ENCODE data around the gene WNT8B.
A peak's percentile ranks its signal among the peaks of the same experiment; 100 is the strongest.

WNT8B gene

GRCh38 chr10:100468322-100468721 is 5.5 kb downstream of the WNT8B start:
- no peaks in the 10 kb centered on the region for H3K4me1 ChIP-seq (ENCODE audit: control insufficient read depth, low read depth, low read length)
- H3K27me3 ChIP-seq (ENCODE audit: control insufficient read depth, insufficient read depth, low read length) = peaks cover 66% of the 10 kb centered on the region
- no peak overlapping the region for H3K4me3 ChIP-seq (ENCODE audit: low read length)
- no peaks in the 10 kb centered on the region for H3K36me3 ChIP-seq (ENCODE audit: control insufficient read depth, low read depth, low read length)
- H3K9me3 ChIP-seq (ENCODE audit: control insufficient read depth, low read depth, low read length) = no peaks in the 10 kb centered on the region
- H3K27ac ChIP-seq (ENCODE audit: low read length) = no peak overlapping the region
- H3K9ac ChIP-seq (ENCODE audit: low read length) = no peak overlapping the region

- Histone ChIP-seq H3K27me3 (ENCODE audit: control insufficient read depth, insufficient read depth, low read length) (peaks cover 67% of the 10 kb centered on the region), H3K4me3 (ENCODE audit: low read length) (no peak overlapping the region), H3K27ac (ENCODE audit: low read length) (no peak overlapping the region), H3K9me3 (ENCODE audit: control insufficient read depth, low read depth, low read length) (no peaks in the 10 kb centered on the region), H3K36me3 (ENCODE audit: control insufficient read depth, low read depth, low read length) (no peaks in the 10 kb centered on the region), H3K4me1 (ENCODE audit: control insufficient read depth, low read depth, low read length) (no peaks in the 10 kb centered on the region), H3K9ac (ENCODE audit: low read length) (no peak overlapping the region)
Observed at GRCh38 chr10:100468978-100469377, 6.2 kb downstream of the WNT8B start.

- no peak overlapping the region for H3K27ac ChIP-seq (ENCODE audit: low read length)
- no peak overlapping the region for H3K4me3 ChIP-seq (ENCODE audit: low read length)
- peaks cover 63% of the 10 kb centered on the region for H3K27me3 ChIP-seq (ENCODE audit: control insufficient read depth, insufficient read depth, low read length)
- no peaks in the 10 kb centered on the region for H3K9me3 ChIP-seq (ENCODE audit: control insufficient read depth, low read depth, low read length)
- H3K9ac ChIP-seq (ENCODE audit: low read length) = no peak overlapping the region
- no peaks in the 10 kb centered on the region for H3K36me3 ChIP-seq (ENCODE audit: control insufficient read depth, low read depth, low read length)
- H3K4me1 ChIP-seq (ENCODE audit: control insufficient read depth, low read depth, low read length) = no peaks in the 10 kb centered on the region
Observed at GRCh38 chr10:100469756-100470155, 6.9 kb downstream of the WNT8B start.

GRCh38 chr10:100470367-100470766 is 7.6 kb downstream of the WNT8B start:
- Histone ChIP-seq H3K27ac (ENCODE audit: low read length) (no peak overlapping the region), H3K4me3 (ENCODE audit: low read length) (no peak overlapping the region), H3K27me3 (ENCODE audit: control insufficient read depth, insufficient read depth, low read length) (peaks cover 58% of the 10 kb centered on the region), H3K4me1 (ENCODE audit: control insufficient read depth, low read depth, low read length) (no peaks in the 10 kb centered on the region), H3K36me3 (ENCODE audit: control insufficient read depth, low read depth, low read length) (no peaks in the 10 kb centered on the region), H3K9ac (ENCODE audit: low read length) (no peak overlapping the region), H3K9me3 (ENCODE audit: control insufficient read depth, low read depth, low read length) (no peaks in the 10 kb centered on the region)

GRCh38 chr10:100477970-100478369 is 15.2 kb downstream of the WNT8B start:
- Histone ChIP-seq H3K4me1 (ENCODE audit: control insufficient read depth, low read depth, low read length) (peaks cover 3% of the 10 kb centered on the region), H3K27me3 (ENCODE audit: control insufficient read depth, insufficient read depth, low read length) (peaks cover 69% of the 10 kb centered on the region), H3K27ac (ENCODE audit: low read length) (no peak overlapping the region), H3K4me3 (ENCODE audit: low read length) (no peak overlapping the region), H3K36me3 (ENCODE audit: control insufficient read depth, low read depth, low read length) (no peaks in the 10 kb centered on the region), H3K9ac (ENCODE audit: low read length) (no peak overlapping the region), H3K9me3 (ENCODE audit: control insufficient read depth, low read depth, low read length) (no peaks in the 10 kb centered on the region)

- Histone ChIP-seq H3K9ac (ENCODE audit: low read length) (no peak overlapping the region), H3K27me3 (ENCODE audit: control insufficient read depth, insufficient read depth, low read length) (peaks cover 71% of the 10 kb centered on the region), H3K9me3 (ENCODE audit: control insufficient read depth, low read depth, low read length) (no peaks in the 10 kb centered on the region), H3K4me3 (ENCODE audit: low read length) (no peak overlapping the region), H3K36me3 (ENCODE audit: control insufficient read depth, low read depth, low read length) (no peaks in the 10 kb centered on the region), H3K4me1 (ENCODE audit: control insufficient read depth, low read depth, low read length) (peaks cover 7% of the 10 kb centered on the region), H3K27ac (ENCODE audit: low read length) (no peak overlapping the region)
Observed at GRCh38 chr10:100479037-100479436, 16.2 kb downstream of the WNT8B start.

- no peak overlapping the region for H3K27ac ChIP-seq (ENCODE audit: low read length)
- H3K9ac ChIP-seq (ENCODE audit: low read length) = no peak overlapping the region
- no peaks in the 10 kb centered on the region for H3K36me3 ChIP-seq (ENCODE audit: control insufficient read depth, low read depth, low read length)
- no peak overlapping the region for H3K4me3 ChIP-seq (ENCODE audit: low read length)
- no peaks in the 10 kb centered on the region for H3K9me3 ChIP-seq (ENCODE audit: control insufficient read depth, low read depth, low read length)
- H3K27me3 ChIP-seq (ENCODE audit: control insufficient read depth, insufficient read depth, low read length) = peaks cover 77% of the 10 kb centered on the region
- peaks cover 13% of the 10 kb centered on the region for H3K4me1 ChIP-seq (ENCODE audit: control insufficient read depth, low read depth, low read length)
Observed at GRCh38 chr10:100480002-100480401, 17.2 kb downstream of the WNT8B start.

GRCh38 chr10:100481462-100482081 is 18.8 kb downstream of the WNT8B start:
- Histone ChIP-seq H3K9me3 (ENCODE audit: control insufficient read depth, low read depth, low read length) (no peaks in the 10 kb centered on the region), H3K9ac (ENCODE audit: low read length) (no peak overlapping the region), H3K4me1 (ENCODE audit: control insufficient read depth, low read depth, low read length) (peaks cover 26% of the 10 kb centered on the region), H3K27ac (ENCODE audit: low read length) (no peak overlapping the region), H3K4me3 (ENCODE audit: low read length) (peak overlapping the region; percentile 52), H3K36me3 (ENCODE audit: control insufficient read depth, low read depth, low read length) (no peaks in the 10 kb centered on the region), H3K27me3 (ENCODE audit: control insufficient read depth, insufficient read depth, low read length) (peaks cover 91% of the 10 kb centered on the region)

GRCh38 chr10:100482181-100482833 is 19.5 kb downstream of the WNT8B start:
- Histone ChIP-seq H3K27me3 (ENCODE audit: control insufficient read depth, insufficient read depth, low read length) (peaks cover 99% of the 10 kb centered on the region), H3K27ac (ENCODE audit: low read length) (no peak overlapping the region), H3K9ac (ENCODE audit: low read length) (no peak overlapping the region)

GRCh38 chr10:100482834-100483185 is 20.0 kb downstream of the WNT8B start:
- no peak overlapping the region for H3K9ac ChIP-seq (ENCODE audit: low read length)
- H3K4me1 ChIP-seq (ENCODE audit: control insufficient read depth, low read depth, low read length) = peaks cover 32% of the 10 kb centered on the region
- H3K27me3 ChIP-seq (ENCODE audit: control insufficient read depth, insufficient read depth, low read length) = peaks cover 99% of the 10 kb centered on the region
- no peaks in the 10 kb centered on the region for H3K36me3 ChIP-seq (ENCODE audit: control insufficient read depth, low read depth, low read length)
- H3K27ac ChIP-seq (ENCODE audit: low read length) = no peak overlapping the region
- H3K4me3 ChIP-seq (ENCODE audit: low read length) = no peak overlapping the region
- no peaks in the 10 kb centered on the region for H3K9me3 ChIP-seq (ENCODE audit: control insufficient read depth, low read depth, low read length)

More at GRCh38 chr10:100482181-100482833, 19.5 kb downstream of the WNT8B start:
- no peaks in the 10 kb centered on the region for H3K36me3 ChIP-seq (ENCODE audit: control insufficient read depth, low read depth, low read length)
- H3K4me3 ChIP-seq (ENCODE audit: low read length) = peak overlapping the region; percentile 52
- peaks cover 32% of the 10 kb centered on the region for H3K4me1 ChIP-seq (ENCODE audit: control insufficient read depth, low read depth, low read length)
- no peaks in the 10 kb centered on the region for H3K9me3 ChIP-seq (ENCODE audit: control insufficient read depth, low read depth, low read length)

- Histone ChIP-seq H3K36me3 (ENCODE audit: control insufficient read depth, low read depth, low read length) (no peaks in the 10 kb centered on the region), H3K4me3 (ENCODE audit: low read length) (no peak overlapping the region), H3K27me3 (ENCODE audit: control insufficient read depth, insufficient read depth, low read length) (peaks cover 99% of the 10 kb centered on the region), H3K9me3 (ENCODE audit: control insufficient read depth, low read depth, low read length) (no peaks in the 10 kb centered on the region), H3K9ac (ENCODE audit: low read length) (no peak overlapping the region), H3K27ac (ENCODE audit: low read length) (no peak overlapping the region), H3K4me1 (ENCODE audit: control insufficient read depth, low read depth, low read length) (peaks cover 32% of the 10 kb centered on the region)
Observed at GRCh38 chr10:100483876-100484666, 21.3 kb downstream of the WNT8B start.

All from iPS-18a (cell line).